NCI-H1417 treated with DMSO at 0.1 percent for 48 hours (cell line): ENCODE measurements around the gene CEP112.
"Not testable (repeated sequence)": the region's sequence is repeated elsewhere in the genome, so short reads cannot be mapped to it uniquely, and the experiment has no call there.

Experiments
- DNase-seq: peaks from one replicate; lab custom pipeline; 2025; lab: John Stamatoyannopoulos, UW

CEP112 gene

DNA sequence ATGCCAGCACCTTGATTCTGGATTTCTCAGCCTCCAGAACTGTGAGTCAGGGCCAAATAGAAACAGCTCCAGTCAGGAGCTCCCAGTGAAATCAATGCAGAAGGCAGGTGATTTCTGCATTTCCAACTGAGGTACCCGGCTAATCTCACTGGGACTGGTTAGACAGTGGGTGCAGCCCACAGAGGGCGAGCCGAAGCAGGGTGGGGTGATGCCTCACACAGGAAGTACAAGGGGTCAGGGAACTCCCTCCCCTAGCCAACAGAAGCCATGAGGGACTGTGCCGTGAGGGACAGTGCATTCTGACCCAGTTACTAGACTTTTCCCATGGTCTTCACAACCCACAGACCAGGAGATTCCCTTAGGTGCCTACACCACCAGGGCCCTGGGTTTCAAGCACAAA is 36.9 kb downstream of the CEP112 start:
- DNase-seq = not testable (repeated sequence)

DNA sequence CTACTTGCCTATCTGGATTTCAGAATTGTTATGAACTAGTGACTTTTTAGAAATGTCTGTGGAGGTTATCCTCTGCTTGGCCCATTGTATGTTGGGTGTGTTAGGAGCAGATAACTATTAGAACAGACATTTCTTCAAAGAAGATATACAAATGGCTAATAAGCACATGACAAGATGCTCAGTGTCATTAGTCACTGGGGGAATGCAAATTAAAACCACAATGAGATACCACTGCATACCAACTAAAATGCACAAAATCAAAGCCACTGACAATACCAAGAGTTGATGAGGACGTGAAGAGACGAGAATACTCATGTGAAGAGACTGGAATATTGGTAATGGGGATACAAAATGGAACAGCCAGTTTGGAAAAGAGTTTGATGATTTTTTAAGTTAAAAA is 39.2 kb downstream of the CEP112 start:
- no peak for DNase-seq

DNA sequence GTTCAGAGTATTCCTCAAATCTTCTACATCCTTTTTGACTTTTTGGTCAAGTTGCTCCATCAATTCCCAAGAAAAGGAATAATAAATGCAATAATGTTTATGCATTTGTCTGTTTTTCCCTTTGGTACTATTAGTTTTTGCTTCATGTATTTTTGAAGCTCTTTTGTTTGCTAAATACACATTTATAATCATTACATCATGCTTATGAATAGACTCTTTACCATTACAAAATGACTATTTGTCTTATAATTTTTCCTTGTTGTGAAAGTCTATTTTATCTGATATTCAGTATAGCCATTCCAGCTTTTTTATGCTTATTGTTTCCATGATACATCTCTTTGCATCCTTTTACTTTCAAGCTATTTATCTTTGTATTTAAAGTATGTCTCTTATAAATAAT is 41.2 kb downstream of the CEP112 start:
- DNase-seq = no peak

DNA sequence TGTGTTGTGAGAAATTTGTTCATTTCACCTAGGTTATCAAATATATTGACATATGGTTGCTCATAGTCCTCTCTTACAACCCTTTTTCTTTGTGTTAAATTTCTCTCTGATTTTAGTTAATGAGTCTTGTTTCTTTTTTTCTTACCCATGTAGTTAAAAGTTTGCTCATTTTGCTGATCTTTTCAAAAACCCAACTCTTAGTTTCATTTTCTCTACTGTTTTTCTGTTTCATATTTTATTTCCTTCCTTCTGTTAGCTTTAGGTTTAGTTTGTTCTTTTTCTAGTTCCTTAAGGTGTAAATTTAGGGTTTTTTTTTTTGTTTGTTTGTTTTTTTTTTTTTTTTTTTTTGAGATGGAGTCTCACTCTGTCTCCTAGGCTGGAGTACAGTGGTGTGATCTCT is 42.4 kb downstream of the CEP112 start:
- no peak for DNase-seq

DNA sequence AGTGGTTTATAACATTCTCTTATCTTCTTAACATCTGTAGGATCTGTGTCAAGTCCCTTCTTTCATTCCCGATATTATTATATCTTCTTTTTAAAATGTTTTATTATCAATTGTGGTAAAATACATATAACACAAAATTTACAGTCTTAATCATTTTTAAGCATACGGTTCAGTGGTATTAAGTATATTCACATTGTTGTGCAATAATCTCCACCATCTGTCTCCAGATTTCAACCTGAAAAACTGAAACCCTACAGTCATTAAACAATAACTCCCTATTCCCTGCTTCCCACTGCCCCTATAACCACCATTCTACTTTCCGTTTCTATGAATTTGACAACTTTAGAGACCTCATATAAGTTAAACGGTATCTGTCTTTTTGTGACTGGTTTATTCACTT is 45.5 kb downstream of the CEP112 start:
- no peak for DNase-seq

DNA sequence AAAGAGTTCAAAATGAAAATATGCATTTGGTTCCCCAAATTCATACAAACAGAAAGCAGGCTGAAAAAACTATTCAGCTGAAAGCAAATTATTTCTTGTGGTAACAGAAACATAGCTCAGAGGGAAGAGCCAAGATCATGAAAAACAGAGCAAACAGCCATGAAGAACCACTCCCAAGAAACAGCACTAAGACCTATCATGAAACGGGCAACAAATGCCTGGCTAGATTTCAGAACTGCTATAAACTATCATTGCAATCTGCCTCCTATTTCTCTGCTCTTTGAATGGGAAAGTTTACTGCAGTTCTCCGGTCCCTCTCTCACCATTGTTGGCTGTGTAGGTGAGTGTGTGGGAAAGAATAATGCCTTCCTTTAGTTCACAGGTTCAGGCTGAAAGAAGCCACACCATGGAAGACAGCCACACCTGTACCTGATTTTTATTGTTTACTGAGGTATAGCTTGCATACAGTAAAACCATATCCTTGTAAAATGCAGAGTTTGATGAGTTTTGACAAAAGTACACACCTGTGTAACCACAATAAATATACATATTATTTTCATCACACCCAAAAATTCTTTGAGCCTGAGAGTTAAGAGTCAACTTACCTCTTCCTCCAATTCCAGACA is 48.2 kb downstream of the CEP112 start:
- no peak for DNase-seq

DNA sequence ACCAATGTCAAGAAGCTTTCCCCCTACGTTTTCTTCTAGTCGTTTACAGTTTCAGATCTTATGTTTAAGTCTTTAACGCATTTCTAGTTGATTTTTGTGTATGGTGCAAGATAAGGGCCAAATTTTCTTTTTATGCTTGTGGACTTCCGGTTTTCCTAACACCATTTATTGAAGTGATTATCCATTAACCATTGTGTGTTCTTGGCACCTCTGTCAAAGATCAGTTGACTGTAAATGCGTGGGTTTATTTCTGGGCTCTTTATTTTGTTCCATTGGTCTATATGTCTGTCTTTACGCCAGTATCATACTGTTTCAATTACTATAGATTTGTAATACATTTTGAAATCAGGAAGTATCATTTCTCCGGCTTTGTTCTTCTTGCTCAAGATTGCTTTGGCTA is 49.5 kb downstream of the CEP112 start:
- no peak for DNase-seq

DNA sequence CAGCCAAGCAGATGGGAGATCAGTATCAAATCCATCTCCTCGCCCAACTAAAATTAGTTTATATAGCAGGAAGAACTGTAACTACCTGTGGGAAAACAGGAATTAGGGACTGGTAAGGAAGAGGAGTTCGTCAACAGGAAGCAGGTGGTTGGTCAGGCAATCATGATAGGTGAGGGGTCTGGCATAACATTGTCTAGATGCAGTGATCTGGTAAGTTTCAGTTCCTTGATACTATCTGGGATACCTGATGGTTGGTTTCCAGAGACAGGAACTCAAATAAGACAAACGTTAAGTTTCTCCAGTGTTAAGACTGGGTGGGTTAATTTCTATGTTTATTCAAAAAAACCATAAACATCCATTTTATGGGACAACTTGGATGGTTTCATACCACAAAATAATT is 53.8 kb downstream of the CEP112 start:
- DNase-seq = no peak

DNA sequence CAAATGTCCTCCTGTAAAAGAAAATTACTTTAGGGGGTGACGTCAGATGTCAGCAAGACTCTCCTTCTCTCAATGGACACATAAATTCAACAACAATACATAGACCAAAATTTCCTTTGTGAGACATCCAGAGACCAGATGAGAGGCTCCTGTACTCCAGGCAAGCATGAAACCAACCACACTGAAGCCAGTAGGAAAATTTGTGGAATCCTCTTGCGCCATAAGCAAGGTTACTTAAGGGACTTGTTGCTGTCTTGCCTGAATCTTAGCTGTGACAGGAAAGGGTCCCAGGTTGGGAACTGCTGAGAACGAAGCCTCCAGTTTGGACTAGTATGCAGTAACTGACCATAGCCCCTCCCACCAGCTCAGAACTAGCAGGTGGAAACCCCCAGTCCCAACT is 56.0 kb downstream of the CEP112 start:
- DNase-seq = no peak

DNA sequence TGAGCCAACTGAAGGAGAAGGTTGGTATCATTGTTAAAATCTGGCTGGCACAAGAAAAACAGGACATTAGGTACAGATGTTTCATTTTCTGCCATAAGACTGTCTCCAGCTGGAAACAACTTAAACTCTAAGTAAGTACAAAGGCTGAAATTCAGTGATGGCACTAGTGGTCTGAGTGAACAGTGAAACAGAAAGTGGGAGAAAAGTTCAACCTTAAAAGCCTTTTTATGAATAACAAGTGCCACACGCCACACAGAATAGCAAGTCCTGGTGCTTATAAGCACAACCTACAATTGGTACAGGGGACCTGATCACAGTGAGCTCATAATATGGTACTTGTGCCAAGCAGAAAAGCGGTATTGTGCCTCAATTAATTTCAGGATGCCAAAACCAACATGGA is 56.7 kb downstream of the CEP112 start:
- DNase-seq = no peak

DNA sequence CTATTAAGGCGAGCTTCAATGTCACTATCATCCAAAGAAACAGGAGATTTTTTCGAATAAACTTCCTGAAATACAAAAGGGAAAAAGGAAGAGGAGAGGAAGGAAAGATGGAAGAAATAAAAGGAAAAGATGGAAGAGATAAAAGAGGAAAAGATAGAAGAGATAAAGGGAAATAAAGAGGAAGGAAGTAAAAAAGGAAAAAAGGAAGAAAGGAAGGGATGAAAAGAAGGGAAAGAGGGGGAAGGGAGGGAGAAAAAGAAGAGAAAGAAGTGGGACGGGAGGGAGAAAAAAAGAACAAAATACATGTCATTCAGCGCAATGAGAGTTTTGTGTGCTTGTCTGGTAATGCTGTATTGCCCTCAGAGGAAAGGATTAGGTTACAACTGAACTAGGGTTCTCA is 62.2 kb downstream of the CEP112 start:
- no peak for DNase-seq

DNA sequence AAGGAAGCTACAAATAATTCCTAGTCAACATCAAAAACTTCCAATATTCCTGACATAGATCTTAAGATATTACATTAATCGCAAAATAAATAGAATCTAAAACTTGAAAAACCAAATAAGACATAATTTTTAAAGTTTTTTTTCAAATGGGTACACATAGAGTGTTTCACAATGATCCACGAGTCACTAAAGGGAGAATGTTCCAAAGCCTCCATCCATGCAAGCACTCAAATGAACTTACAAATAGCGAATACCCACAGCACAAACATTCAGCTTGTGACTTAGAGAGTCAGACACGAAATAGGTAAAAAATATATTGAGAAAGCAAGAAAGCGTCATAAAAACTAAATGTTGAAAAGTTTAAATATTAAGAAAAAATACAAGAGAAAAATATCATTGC is 65.7 kb downstream of the CEP112 start:
- DNase-seq = no peak

DNA sequence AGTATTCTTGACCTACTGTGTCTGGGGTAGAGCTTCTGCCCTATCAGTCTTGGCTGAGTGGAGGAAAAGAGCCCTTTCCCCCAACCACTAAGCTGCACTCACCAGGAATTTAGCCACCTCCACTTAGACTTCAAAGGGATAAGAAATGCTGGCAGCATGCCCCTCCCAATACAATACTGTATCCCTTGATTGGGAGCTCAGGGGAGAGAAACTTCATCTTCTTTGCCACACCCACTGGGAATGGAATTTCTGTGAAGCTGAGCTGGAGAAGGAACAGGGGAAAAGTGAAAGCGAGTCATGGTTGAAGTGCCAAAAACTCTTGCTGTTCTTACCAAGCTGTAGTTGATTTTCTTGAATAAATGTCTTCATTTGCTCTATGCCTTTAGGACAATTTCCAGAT is 68.8 kb downstream of the CEP112 start:
- DNase-seq = no peak

DNA sequence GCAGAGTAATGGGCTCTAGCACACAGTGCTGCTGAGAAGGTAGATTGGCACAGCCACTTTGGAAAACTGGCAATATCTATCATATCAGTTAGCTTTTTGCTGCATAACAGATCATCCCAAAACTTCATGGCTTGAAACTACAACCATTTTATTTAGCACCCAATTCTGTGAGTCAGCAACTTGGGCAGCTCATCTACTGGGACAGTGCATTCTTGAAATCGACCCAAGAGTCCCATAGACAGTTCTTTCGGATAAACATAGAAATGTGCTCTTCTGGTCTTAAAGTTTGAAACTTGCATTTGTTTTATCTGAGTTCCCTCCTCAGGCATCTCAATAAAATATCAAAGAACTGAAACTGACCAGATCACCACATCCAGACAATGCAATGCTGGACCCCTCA is 76.7 kb downstream of the CEP112 start:
- DNase-seq = no peak

DNA sequence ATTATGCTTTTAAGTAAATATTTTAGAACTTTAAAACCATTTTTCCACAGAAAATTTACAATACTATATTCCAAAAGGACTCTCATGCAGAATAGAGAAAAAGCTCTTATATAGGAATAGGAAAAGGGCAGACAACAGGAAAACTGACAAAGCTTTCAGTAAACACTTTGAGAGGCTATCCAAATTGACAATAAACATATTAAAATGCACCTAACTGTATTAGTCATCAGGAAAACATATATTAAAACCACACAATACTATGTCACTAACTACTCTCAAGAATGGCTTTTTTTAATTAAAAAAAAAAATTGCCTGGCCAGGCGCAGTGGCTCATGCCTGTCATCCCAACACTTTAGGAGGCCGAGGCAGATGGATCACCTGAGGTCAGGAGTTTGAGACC is 77.3 kb downstream of the CEP112 start:
- no peak for DNase-seq

DNA sequence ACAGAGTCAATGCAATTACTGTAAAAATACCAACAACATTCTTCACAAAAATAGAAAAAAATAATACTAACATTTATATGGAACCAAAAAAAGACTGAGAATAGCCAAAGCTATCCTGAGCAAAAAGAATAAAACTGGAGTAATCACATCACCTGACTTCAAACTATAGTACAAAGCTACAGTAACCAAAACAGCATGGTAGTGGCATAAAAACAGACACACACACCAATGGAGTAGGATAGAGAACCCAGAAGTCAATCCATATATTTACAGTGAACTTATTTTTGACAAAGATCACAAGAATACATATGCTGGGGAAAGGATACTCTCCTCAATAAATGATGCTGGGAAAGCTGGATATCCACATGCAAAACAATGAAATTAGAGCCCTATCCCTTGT is 84.2 kb downstream of the CEP112 start:
- DNase-seq = no peak

DNA sequence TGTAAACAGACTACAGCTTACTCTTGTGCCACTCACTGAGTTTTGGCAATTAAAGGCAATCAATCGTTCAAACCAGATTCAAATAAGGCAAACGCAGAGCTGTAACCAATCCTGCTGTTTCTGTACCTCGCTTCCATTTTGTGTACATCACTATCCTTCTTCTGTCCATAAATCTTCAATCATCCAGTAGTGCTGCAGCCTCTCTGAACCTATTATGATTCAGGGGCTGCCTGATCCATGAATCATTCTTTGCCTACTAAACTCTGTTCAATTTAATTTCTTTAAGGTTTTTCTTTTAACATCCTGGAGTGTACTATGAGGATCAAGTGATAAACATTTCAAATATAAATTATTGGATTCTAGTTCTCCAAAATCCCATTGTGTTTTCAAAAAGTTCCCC is 93.9 kb downstream of the CEP112 start:
- no peak for DNase-seq

DNA sequence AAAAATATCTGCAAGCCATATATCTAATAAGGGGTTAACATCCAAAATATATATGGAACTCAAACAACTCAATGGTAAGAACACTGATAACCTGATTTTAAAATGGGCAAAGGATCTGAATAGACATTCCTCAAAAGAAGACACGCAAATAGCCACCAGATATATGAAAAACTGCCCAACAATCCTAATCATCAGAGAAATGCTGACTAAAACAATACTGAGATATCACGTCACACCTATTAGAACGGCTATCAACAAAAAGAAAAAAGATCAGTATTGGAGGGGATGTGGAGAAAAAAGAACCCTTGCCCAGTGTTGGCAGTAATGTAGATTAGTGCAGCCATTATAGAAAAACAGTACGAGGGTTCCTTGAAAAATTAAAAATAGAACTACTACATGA is 97.2 kb downstream of the CEP112 start:
- no peak for DNase-seq

DNA sequence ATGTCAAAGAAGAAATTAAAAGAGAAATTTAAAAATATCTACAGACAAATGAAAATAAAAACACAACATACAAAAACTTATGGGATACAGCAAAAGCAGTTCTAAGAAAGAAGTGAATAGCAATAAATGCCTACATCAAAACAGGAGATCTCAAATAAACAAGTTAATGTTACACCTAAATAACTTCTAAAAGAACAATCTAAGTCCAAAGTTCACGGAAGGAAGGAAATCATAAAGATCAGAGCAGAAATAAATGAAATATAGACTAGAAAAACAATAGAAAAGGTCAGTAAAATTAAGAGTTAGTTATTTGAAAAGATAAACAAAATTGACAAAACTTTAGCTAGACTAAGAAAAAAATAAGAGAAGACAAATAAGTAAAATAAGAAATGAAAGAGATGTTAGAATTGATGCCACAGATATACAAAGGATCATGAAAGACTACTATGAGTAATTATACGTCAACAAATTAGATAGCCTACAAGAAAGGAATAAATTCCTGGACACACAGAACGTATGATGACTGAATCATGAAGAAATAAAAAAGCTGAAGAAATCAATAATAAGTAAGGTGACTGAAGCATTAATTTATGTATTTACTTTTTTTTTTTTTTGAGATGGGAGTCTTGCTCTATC is 100.4 kb downstream of the CEP112 start:
- no peak for DNase-seq

DNA sequence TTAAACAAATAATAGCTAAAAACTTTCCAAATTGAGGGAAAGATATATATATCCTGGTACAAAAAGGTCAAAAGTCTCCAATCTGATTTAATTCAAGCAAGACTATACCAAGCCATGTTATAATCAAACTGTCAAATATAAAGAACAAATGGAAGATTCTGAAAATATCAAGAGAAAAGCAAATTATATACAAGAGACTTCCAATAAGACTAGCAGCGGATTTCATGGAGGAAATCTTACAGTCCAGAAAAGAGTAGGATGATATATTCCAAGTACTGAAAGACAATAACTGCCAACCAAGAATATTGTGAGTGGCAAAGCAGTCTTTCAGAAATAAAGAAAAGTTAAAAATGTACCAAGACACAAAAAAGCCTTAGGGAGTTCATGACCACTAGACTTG is 102.2 kb downstream of the CEP112 start:
- no peak for DNase-seq

DNA sequence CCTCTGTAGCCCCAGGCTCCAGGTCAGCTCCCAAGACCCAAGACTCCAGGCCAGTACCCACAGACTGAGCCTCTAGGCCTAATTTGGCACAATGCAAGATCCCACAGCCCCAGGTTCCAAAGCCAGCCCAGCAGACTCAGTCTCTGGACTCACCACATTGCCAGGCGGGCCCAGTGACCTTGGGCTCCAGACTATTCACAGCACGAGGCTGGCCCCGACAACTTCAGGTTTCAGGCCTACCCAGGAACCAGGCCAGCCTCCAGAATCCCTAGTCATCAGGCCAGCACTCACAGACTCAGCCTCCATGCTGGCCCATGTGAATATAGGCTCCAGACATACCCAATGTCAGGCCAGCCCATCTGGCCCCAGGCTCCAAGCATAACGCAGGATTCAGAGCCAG is 103.8 kb downstream of the CEP112 start:
- no peak for DNase-seq

DNA sequence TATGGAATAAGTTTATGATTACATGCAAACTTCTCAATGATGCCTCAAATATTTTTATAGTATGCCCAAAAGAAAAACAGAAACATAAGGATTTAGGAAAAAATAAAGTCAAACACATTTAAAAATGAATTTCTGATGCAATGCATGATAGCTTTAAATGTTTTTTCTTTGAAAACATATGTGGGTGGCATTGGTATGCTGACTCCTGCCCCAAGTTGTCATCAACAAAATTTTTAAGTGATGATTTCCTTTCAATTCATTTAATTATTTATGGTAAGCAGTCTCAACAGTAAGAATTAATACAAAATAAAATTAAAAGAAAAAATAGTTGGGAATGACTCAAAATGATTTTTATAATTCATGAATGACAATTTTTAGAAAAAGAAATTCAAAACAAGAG is 104.9 kb downstream of the CEP112 start:
- no peak for DNase-seq

DNA sequence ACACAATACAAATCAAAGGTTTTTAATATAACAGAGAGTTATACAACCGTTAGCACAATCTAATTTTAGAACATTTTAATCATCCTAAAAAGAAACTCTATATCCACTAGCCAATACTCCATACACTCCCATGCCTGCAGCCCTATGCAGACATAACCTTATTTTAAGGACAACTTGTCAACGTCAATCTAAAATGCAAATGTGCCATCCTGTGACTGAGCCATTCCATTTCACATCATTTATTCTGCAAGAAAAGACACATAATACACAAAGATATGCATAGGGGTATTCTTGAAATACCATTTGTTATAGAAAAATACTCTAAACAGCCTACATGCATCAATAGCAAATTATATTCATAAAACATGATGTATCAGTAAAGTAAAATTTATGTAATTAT is 106.7 kb downstream of the CEP112 start:
- DNase-seq = no peak

DNA sequence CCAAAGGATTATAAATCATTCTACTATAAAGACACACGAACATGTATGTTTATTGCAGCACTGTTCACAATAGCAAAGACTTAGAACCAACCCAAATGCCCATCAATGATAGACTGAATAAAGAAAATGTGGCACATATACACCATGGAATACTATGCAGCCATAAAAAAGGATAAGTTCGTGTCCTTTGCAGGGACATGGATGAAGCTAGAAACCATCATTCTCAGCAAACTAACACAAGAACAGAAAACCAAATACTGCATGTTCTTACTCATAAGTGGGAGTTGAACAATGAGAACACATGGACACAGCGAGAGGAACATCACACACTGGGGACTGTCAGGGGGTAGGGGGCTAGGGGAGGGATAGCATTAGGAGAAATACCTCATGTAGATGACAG is 111.3 kb downstream of the CEP112 start:
- DNase-seq = not testable (repeated sequence)
